Measurements from ENCODE around the gene FAM151A.

- TF ChIP-seq, protein P1, sequence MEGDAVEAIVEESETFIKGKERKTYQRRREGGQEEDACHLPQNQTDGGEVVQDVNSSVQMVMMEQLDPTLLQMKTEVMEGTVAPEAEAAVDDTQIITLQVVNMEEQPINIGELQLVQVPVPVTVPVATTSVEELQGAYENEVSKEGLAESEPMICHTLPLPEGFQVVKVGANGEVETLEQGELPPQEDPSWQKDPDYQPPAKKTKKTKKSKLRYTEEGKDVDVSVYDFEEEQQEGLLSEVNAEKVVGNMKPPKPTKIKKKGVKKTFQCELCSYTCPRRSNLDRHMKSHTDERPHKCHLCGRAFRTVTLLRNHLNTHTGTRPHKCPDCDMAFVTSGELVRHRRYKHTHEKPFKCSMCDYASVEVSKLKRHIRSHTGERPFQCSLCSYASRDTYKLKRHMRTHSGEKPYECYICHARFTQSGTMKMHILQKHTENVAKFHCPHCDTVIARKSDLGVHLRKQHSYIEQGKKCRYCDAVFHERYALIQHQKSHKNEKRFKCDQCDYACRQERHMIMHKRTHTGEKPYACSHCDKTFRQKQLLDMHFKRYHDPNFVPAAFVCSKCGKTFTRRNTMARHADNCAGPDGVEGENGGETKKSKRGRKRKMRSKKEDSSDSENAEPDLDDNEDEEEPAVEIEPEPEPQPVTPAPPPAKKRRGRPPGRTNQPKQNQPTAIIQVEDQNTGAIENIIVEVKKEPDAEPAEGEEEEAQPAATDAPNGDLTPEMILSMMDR (IDR thresholded peaks at IDR 0.05; ENCODE audit: low read length), result no peak
- no peak for TF ChIP-seq EZH2phosphoT487 (IDR thresholded peaks at IDR 0.05; ENCODE audit: low read length)
These were observed 35.0 kb upstream of the FAM151A start for GRCh38 chr1:54658164-54658913.
